ENCODE measurements around the gene MRPL46.
A peak's percentile ranks its signal among the peaks of the same experiment; 100 is the strongest.

The MRPL46 gene

GRCh38 chr15:88467073-88467934, at the start of gene MRPL46, which contains the start of gene MRPS11:
MRPL46 (minus strand) TSS chr15:88467388; CDS start chr15:88467377, 11 bp downstream.
MRPS11 (plus strand) TSS chr15:88467708; CDS start chr15:88467718, 10 bp downstream.
- DNase-seq = peak; percentile 89 to 92

DNA sequence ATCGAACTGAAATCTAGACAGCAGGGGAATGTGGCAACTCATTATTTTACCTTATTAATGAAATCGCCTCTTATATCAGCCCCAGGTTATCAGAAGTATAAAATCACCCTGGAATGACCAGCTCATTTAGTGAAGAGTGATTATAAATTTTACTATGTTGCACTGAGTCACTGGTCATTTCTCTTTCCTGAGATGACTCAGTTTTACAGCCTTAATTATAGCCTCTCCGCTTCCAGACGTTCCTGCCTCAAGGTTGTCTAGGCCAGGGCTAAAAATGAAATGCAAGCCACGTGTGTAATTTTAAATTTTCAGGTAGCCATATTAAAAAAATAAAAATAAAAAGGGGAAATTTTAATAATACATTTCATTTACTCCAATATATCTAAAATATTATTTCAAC, 46.0 kb upstream of the MRPL46 start:
- no peak for DNase-seq

DNA sequence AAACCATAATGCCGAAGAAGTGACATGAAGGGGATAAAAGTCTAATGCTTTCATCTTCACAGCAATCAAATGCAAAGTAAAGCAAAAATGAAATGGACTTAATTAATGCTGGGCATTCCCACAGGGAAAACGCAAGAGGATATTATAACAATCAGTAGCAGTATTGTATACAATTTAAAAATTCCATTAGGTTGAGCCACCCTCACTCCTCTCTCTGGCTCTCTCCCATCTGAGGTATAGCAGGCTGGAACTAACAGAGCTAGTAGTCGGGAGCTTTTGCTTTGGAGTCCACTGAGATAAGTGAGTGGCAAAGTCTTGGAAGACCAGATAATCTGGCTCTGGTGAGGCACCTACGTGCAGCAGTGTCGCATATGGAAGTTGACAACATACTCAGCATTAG, 45.4 kb upstream of the MRPL46 start:
- no peak for DNase-seq

GRCh38 chr15:88512078-88512477, 44.9 kb upstream of the MRPL46 start:
- DNase-seq = no peak

DNA sequence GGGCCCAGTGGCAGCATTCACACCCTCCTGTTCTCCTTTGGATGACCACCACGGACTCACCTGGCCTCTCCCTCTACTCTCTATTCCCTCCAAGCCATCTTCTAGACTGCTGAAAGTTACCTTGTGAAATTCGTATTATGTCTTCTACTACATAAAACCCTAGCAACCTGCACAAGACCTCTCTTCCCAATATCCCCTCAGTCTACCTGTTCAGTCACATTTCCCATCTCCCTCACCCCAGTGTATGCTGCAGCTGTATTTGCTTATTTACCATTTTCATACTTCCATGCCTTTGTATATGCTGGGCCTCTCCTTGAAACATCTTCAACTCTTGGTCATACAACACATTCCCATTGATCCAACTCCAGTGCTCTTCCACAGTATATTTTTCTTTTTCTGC, 44.0 kb upstream of the MRPL46 start:
- DNase-seq = no peak

GRCh38 chr15:88509964-88510363, 42.8 kb upstream of the MRPL46 start:
- no peak for DNase-seq

DNA sequence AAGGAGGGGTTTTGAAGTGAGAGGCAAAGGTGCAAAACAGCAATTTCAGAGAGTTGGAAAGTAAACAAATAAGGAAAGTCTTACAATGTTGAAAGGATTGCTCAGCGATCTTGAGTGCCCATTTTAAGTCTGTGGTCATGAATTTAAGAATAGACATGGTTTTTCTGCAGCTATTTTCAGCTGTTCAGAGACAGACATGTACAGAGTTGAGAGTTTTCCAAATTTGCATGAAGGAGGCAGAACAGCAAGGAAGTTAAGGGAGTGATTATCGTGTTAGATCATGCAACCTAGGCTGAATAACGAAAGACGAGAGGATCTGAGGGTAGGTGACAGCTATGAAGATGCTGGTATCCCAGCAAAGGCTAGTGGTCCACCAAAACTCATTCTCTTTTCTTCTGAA, 42.1 kb upstream of the MRPL46 start:
- DNase-seq = no peak

GRCh38 chr15:88506628-88507027, 39.4 kb upstream of the MRPL46 start:
- DNase-seq = no peak

GRCh38 chr15:88505721-88506120, 38.5 kb upstream of the MRPL46 start:
- DNase-seq = no peak

DNA sequence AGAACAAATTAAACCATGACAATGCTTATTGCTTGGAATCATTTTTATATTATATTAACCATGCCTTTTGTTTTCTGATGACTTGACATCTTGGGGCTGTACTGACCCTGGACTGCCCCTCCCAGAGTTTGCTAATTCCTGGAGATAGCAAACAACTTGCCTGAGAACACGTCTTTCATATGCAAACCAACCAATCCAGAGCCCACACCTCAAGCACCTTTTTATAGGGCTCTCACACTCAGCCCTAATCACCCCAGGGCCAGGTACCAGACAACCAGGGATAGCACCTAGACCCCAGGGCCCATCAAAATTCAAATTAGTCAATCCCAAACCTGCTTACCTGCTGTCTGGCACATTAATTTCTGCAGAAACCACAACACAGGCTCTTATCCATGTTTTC, 37.3 kb upstream of the MRPL46 start:
- DNase-seq = no peak

GRCh38 chr15:88498996-88499395, 31.8 kb upstream of the MRPL46 start:
- no peak for DNase-seq

DNA sequence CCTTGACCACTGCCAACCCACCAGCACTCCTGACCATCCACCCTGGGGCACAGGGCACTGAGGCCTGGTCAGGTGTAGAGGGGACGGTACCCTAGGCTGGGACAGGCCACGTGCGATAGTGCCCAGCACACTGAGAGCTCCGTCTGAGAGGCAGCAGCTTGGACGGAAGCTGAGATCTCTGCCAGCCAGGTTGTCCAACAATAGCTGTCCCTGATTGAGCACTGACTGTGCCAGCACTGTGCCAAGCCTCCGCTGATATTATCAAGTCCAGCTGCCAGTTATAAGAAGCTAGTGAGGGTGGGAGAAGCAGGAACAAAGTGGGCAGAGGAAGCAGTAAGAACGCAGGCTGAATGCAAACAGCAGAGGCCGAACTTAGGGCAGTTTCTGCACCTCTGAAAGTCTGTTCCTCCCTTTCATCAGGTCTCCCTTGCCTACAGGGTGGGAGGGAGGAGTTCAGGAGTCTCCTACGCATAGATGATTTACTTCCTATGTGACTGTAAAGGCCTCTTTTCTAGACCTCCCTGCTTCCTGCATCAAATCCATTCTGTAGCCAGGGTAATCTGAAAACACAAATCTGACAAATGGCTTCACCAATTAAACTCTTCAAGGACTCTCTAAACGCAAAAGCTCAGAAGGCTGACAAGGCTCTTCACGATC, 30.0 kb upstream of the MRPL46 start:
- DNase-seq = no peak

DNA sequence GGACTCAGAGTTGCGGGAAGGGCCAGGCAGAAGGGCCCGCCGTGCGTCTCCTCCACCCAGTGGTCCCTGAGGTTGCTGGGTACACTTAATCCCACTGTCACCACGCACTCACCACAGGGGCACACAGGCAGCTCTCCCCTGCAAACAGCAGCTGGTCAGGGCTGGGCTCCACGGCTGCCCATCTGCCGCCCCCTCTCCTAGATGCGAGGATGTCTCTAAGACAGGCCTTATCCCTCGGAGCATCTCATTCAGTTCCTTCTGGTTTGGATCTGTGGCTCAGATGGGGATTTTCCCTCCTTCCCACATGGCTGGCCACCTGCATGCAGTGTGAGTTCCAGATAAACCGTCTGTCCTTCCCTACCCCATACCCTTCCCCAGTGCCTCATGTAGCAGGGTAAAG, 26.7 kb upstream of the MRPL46 start:
- no peak for DNase-seq

DNA sequence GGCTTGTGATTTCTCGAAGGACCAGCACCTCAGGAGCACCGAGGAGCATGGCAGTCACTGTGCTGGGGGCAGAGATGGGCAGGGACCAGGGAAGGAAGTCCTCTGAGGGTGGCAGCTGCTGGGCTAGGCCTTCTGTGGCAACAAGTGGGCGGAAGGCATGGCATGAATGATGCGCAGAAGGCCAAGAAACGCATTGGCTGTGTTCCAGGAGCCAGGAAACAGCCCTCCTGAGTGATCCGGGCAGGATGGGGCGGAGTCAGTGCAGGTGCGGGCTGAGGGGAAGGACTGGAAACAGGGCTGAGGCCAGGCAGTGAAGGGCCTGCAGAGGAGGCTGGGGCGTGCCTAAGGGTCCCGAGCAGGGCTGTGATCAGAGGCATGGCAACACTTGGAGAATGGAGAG, 24.0 kb upstream of the MRPL46 start:
- DNase-seq = no peak

GRCh38 chr15:88490036-88490435, 22.8 kb upstream of the MRPL46 start:
- DNase-seq = no peak

GRCh38 chr15:88489321-88489720, 22.1 kb upstream of the MRPL46 start:
- DNase-seq = no peak

DNA sequence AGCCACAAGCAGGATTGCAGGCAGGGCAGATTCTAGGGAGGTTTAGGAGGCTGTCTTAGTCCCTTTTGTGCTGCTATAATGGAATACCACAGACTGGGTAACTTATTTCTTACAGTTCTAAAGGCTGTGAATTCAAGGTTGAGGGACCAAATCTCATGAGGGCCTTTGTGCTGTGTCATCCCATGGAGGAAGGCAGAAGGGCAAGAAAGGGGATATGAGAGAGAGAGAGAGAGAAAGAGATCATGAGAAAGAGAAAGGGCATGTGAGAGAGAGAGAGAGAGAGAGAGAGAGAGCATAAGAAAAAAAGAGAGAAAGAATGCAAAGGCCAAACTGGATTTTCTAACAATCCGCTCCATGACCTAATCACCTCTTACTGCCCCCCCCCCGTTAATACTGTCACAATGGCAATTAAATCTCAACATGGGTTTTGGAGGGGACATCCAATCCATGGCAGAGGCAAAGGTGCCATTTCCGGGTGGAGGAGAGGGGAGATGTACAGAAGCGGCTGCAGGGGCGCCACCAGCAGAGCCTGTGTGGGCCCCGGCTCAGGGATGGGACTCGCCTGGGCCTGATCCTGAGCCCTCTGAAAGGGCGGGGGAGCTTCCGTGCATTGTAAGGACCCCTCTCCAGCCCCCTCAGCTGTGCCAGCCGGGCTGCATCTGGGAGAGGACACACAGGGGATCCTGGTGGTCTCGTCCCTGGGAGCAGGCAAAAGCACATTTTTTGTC, 20.8 kb upstream of the MRPL46 start:
- no peak for DNase-seq

- DNase-seq = no peak
These were observed 20.1 kb upstream of the MRPL46 start for GRCh38 chr15:88487178-88487795.

DNA sequence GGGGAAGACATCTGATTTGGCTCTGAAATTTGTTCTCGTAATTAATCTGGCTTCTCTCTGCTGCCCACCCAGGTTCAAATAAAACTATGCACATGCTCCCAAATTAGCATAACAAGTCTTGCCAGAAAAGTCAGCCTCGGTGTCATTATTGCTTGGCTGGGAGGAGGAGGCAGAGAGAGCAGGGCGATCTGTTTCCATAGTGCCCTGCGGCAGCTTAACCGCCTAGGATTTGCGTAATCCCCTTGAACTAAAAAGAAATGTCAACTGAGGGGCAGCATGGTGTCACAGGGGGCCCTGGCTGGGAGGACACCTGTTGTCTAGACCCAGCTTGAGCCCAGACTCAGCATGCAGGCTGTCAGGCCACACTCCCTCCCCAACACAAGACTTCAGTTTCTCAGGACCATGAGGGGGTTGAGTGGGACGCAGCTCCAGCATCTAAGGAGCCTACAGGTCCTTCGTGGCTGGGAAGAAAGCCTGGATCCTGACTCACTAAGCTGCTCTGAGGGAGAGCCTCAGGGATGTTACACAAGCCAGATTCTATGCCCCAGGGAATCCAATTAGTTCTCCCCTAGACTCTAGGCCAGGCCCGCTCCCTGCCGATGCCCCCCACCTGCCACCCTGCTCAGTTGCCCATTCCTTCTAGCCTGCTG, 17.6 kb upstream of the MRPL46 start:
- DNase-seq = no peak

DNA sequence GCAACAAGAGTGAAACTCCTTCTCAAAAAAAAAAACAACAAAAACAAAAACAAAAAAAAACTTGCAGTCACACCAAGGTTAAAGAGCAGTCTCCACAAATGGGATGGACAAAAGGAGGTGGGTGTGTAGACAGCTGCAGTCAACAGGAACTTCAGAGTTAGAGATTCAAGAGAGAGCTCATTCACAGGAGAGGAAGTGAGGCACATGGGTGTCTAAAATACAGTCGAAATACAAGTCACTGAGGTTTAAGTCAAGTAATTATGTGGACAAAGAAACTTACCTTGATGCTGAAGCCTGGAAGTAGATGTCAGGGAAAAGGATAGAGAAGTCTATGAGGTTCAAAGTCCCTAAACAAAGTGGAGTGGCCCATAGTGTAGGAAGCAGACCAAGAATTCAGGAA, 15.1 kb upstream of the MRPL46 start:
- no peak for DNase-seq

DNA sequence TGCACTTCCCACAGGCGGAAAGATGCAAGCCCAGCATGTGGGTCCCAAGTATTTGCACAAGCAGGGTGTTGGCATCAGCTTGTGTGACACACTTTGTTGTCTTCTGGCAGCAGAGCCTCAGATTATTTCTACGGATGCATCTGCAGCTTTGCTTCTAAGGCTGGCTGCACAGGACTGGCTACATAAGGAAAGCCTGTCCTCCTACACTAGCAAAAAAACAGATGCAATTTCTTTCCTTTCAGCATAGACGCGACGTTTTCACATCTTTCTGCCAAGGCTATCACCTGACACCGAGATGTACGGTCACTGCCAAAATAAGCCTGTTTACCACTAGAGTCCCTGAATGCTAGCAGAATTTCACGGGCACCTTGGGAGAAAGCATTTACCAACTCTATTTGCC, 13.8 kb upstream of the MRPL46 start:
- DNase-seq = no peak

GRCh38 chr15:88479169-88479568, 12.0 kb upstream of the MRPL46 start:
- no peak for DNase-seq

- DNase-seq = no peak
These were observed 10.7 kb upstream of the MRPL46 start for GRCh38 chr15:88477904-88478303.
